HUES6 (cell line): ENCODE data around the gene AIPL1.

Source experiments
- H3K27ac ChIP-seq: 2 replicates; pipeline ENCODE4 v1.7.0; 2013; ENCODE audit warnings: low read depth, mild to moderate bottlenecking, low read length, inconsistent platforms
- H3K27me3 ChIP-seq: 2 replicates; pipeline ENCODE4 v1.6.1; 2013; ENCODE audit warnings: low read length; ENCODE audit not compliant: control insufficient read depth, insufficient read depth
- H3K36me3 ChIP-seq: 2 replicates; pipeline ENCODE4 v1.6.1; 2013; ENCODE audit warnings: low read length; ENCODE audit not compliant: control insufficient read depth, insufficient read depth
- H3K4me1 ChIP-seq: 2 replicates; pipeline ENCODE4 v1.6.1; 2013; ENCODE audit warnings: low read length; ENCODE audit not compliant: control insufficient read depth, insufficient read depth
- H3K4me3 ChIP-seq: 2 replicates; pipeline ENCODE4 v1.5.1; 2013; ENCODE audit warnings: low read depth, low read length
- H3K9ac ChIP-seq: one replicate; pipeline ENCODE4 v1.6.1; 2013; ENCODE audit warnings: mild to moderate bottlenecking, low read length
- H3K9me3 ChIP-seq: 2 replicates; pipeline ENCODE4 v1.6.1; 2013; ENCODE audit warnings: low read depth, low read length; ENCODE audit not compliant: control insufficient read depth, insufficient read depth

The AIPL1 gene

GRCh38 chr17:6427279-6427781, 7.6 kb downstream of the AIPL1 start:
- Histone ChIP-seq H3K4me3 (no peak overlapping the region), H3K27me3 (no peaks in the 10 kb centered on the region), H3K36me3 (no peaks in the 10 kb centered on the region), H3K9ac (no peak overlapping the region), H3K9me3 (peaks cover 5% of the 10 kb centered on the region), H3K27ac (no peak overlapping the region), H3K4me1 (peaks cover under 1% of the 10 kb centered on the region; the same call in 1 of the 2 replicates)

GRCh38 chr17:6426356-6427101, 8.4 kb downstream of the AIPL1 start:
- no peaks in the 10 kb centered on the region for H3K27me3 ChIP-seq
- no peaks in the 10 kb centered on the region for H3K36me3 ChIP-seq
- no peak overlapping the region for H3K27ac ChIP-seq
- H3K4me1 ChIP-seq = peaks cover 3% of the 10 kb centered on the region; the same call in 1 of the 2 replicates
- no peak overlapping the region for H3K9ac ChIP-seq
- peaks cover 4% of the 10 kb centered on the region for H3K9me3 ChIP-seq
- no peak overlapping the region for H3K4me3 ChIP-seq

GRCh38 chr17:6425407-6425806, 9.5 kb downstream of the AIPL1 start:
- Histone ChIP-seq H3K36me3 (no peaks in the 10 kb centered on the region), H3K27ac (no peak overlapping the region), H3K4me3 (no peak overlapping the region), H3K27me3 (no peaks in the 10 kb centered on the region), H3K9ac (no peak overlapping the region), H3K4me1 (peaks cover 3% of the 10 kb centered on the region), H3K9me3 (no peaks in the 10 kb centered on the region)

GRCh38 chr17:6423931-6424330, 11.0 kb downstream of the AIPL1 start:
- Histone ChIP-seq H3K4me3 (no peak overlapping the region), H3K4me1 (peaks cover 10% of the 10 kb centered on the region), H3K9ac (no peak overlapping the region), H3K9me3 (no peaks in the 10 kb centered on the region), H3K27me3 (no peaks in the 10 kb centered on the region), H3K36me3 (no peaks in the 10 kb centered on the region), H3K27ac (no peak overlapping the region)

- no peaks in the 10 kb centered on the region for H3K27me3 ChIP-seq
- H3K9ac ChIP-seq = no peak overlapping the region
- H3K4me1 ChIP-seq = peaks cover 10% of the 10 kb centered on the region
- no peak overlapping the region for H3K27ac ChIP-seq
- no peak overlapping the region for H3K4me3 ChIP-seq
- no peaks in the 10 kb centered on the region for H3K9me3 ChIP-seq
- no peaks in the 10 kb centered on the region for H3K36me3 ChIP-seq
Observed at GRCh38 chr17:6422654-6423241, 12.2 kb downstream of the AIPL1 start.

GRCh38 chr17:6421700-6422604, 13.0 kb downstream of the AIPL1 start:
- Histone ChIP-seq H3K9me3 (no peaks in the 10 kb centered on the region), H3K36me3 (no peaks in the 10 kb centered on the region), H3K27ac (no peak overlapping the region), H3K9ac (no peak overlapping the region), H3K27me3 (no peaks in the 10 kb centered on the region), H3K4me1 (peaks cover 10% of the 10 kb centered on the region), H3K4me3 (no peak overlapping the region)

- no peak overlapping the region for H3K9ac ChIP-seq
- no peaks in the 10 kb centered on the region for H3K27me3 ChIP-seq
- H3K9me3 ChIP-seq = no peaks in the 10 kb centered on the region
- no peak overlapping the region for H3K27ac ChIP-seq
- H3K4me1 ChIP-seq = peaks cover 10% of the 10 kb centered on the region
- H3K36me3 ChIP-seq = no peaks in the 10 kb centered on the region
- H3K4me3 ChIP-seq = no peak overlapping the region
Observed at GRCh38 chr17:6420173-6420641, 14.7 kb downstream of the AIPL1 start.

- no peaks in the 10 kb centered on the region for H3K27me3 ChIP-seq
- H3K9me3 ChIP-seq = no peaks in the 10 kb centered on the region
- H3K27ac ChIP-seq = no peak overlapping the region
- H3K36me3 ChIP-seq = no peaks in the 10 kb centered on the region
- no peak overlapping the region for H3K9ac ChIP-seq
- H3K4me3 ChIP-seq = no peak overlapping the region
- peaks cover 7% of the 10 kb centered on the region for H3K4me1 ChIP-seq
Observed at GRCh38 chr17:6415616-6416015, 19.3 kb downstream of the AIPL1 start.

- Histone ChIP-seq H3K36me3 (no peaks in the 10 kb centered on the region), H3K27ac (no peak overlapping the region), H3K9me3 (no peaks in the 10 kb centered on the region), H3K27me3 (no peaks in the 10 kb centered on the region), H3K4me1 (no peaks in the 10 kb centered on the region), H3K9ac (no peak overlapping the region), H3K4me3 (no peak overlapping the region)
Observed at GRCh38 chr17:6413065-6413464, 21.9 kb downstream of the AIPL1 start.

GRCh38 chr17:6408735-6409134, 26.2 kb downstream of the AIPL1 start:
- H3K27ac ChIP-seq = no peak overlapping the region
- no peak overlapping the region for H3K4me3 ChIP-seq
- no peaks in the 10 kb centered on the region for H3K4me1 ChIP-seq
- H3K9me3 ChIP-seq = no peaks in the 10 kb centered on the region
- H3K9ac ChIP-seq = no peak overlapping the region
- H3K36me3 ChIP-seq = no peaks in the 10 kb centered on the region
- H3K27me3 ChIP-seq = no peaks in the 10 kb centered on the region
